ENCODE measurements around the gene PLAC8L1.

DNA sequence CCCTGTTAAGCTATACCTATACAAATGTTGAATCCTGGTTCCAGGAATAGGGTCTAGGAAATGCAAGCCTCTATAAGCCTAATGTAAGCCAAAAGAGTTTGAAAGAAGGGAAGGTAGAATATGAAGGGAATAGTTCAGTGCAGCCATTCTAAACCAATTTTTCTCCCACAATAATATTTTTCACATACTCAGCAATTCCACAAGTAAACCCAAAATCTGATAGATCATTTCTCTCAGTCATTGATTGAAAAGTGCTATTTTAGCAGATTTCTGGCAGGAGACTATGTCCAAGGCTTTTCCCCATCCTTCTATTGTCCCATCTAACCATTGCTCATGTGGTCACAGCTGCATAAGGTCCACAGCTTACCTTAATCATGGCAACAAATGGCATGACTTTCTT is 20.7 kb upstream of the PLAC8L1 start:
- TF ChIP-seq, protein P1, sequence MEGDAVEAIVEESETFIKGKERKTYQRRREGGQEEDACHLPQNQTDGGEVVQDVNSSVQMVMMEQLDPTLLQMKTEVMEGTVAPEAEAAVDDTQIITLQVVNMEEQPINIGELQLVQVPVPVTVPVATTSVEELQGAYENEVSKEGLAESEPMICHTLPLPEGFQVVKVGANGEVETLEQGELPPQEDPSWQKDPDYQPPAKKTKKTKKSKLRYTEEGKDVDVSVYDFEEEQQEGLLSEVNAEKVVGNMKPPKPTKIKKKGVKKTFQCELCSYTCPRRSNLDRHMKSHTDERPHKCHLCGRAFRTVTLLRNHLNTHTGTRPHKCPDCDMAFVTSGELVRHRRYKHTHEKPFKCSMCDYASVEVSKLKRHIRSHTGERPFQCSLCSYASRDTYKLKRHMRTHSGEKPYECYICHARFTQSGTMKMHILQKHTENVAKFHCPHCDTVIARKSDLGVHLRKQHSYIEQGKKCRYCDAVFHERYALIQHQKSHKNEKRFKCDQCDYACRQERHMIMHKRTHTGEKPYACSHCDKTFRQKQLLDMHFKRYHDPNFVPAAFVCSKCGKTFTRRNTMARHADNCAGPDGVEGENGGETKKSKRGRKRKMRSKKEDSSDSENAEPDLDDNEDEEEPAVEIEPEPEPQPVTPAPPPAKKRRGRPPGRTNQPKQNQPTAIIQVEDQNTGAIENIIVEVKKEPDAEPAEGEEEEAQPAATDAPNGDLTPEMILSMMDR (IDR thresholded peaks at IDR 0.05 in 4 of 5, conservative IDR thresholded peaks at IDR 0.05 in 1 of 5) = no peak
- TF ChIP-seq POLR2A (IDR thresholded peaks at IDR 0.05) = no peak

Measured in gastrocnemius medialis (tissue), 4 donors.